GM12878 (cell line): Measurements from ENCODE around the gene HS6ST3. TPM values are rescaled to one million over a fixed set of nuclear protein-coding genes. Genes with fewer than 3 reads are reported as not detected.

Source experiments
- ATAC-seq: fragments of 200-7000 bp; cut with Tn5 transposase; 3 replicates; pipeline ENCODE4 v1.9.1; 2020; ENCODE audit warnings: mild to moderate bottlenecking, moderate library complexity
- BruUV-seq: library from RNA; stranded (reverse); fragments of 400-500 nt; replicated peaks from 2 replicates; lab custom pipeline; 2021; lab: Mats Ljungman, UMichigan
- CTCF ChIA-PET: fragments of 300-600 bp; sonication (Branson Sonifier 250); formaldehyde crosslinking; extraction: SDS; loops from one replicate; lab custom pipeline; 2021; ENCODE audit warnings: inconsistent platforms; lab: Yijun Ruan, JAX
- POLR2A ChIA-PET: fragments of 350-600 bp; formaldehyde crosslinking; extraction: SDS; loops from one replicate; lab custom pipeline; 2021; ENCODE audit warnings: inconsistent platforms; lab: Charles Lee
- RAD21 ChIA-PET: fragments of 300-600 bp; sonication (Branson Sonifier 250); formaldehyde crosslinking; loops from one replicate; lab custom pipeline; 2023; ENCODE audit warnings: antibody characterized with exemption; ENCODE audit not compliant: unreplicated experiment; lab: Charles Lee
- SMC1A ChIA-PET: fragments of 300-600 bp; sonication (Branson Sonifier 250); formaldehyde crosslinking; loops from one replicate; lab custom pipeline; 2023; ENCODE audit not compliant: unreplicated experiment, uncharacterized antibody; lab: Charles Lee
- DNase-seq: peaks from one replicate; pipeline ENCODE4 v3.0.0-alpha.2; 2011; ENCODE audit warnings: low read depth, low spot score
- FAIRE-seq: peaks from 3 replicates; lab custom pipeline; 2011; peaks lifted over from hg19 to GRCh38; lab: Jason Lieb, UNC
- H2AFZ ChIP-seq: 2 replicates; pipeline ENCODE4 v1.6.0; 2011; ENCODE audit warnings: low read depth, low read length, control low read depth; ENCODE audit not compliant: control insufficient read depth
- H3K27ac ChIP-seq: 2 replicates; pipeline ENCODE4 v1.5.1; 2011; ENCODE audit warnings: control low read depth; ENCODE audit not compliant: control insufficient read depth, insufficient read depth
- H3K27me3 ChIP-seq, 2 experiments: replicated peaks in 1 of 2; 2 replicates each; pipeline versions ENCODE4 v1.6.0 to v1.6.1; 2011; ENCODE audit warnings: low read length in 1 of 2; ENCODE audit not compliant: control insufficient read depth in 2 of 2, insufficient read depth in 2 of 2
- H3K36me3 ChIP-seq, 2 experiments: 2 replicates each; pipeline ENCODE4 v1.5.1; 2011; ENCODE audit warnings: low read length in 1 of 2; ENCODE audit not compliant: control insufficient read depth in 2 of 2, insufficient read depth in 2 of 2
- H3K4me1 ChIP-seq: 2 replicates; pipeline ENCODE4 v1.6.1; 2011; ENCODE audit warnings: mild to moderate bottlenecking, low read length, moderate library complexity, mixed read lengths; ENCODE audit not compliant: control insufficient read depth, insufficient read depth
- H3K4me2 ChIP-seq: 2 replicates; pipeline ENCODE4 v1.6.0; 2011; ENCODE audit warnings: control low read depth; ENCODE audit not compliant: control insufficient read depth, insufficient read depth
- H3K4me3 ChIP-seq: fragments of 200-600 bp; sonication (generic); 2 replicates; pipeline ENCODE4 v1.5.1; 2016
- H3K79me2 ChIP-seq: 2 replicates; pipeline ENCODE4 v1.6.0; 2011; ENCODE audit warnings: low read length; ENCODE audit not compliant: control insufficient read depth, insufficient read depth
- H3K9ac ChIP-seq: 2 replicates; pipeline ENCODE4 v1.8.0; 2011; ENCODE audit warnings: low read length, control low read depth, mixed read lengths; ENCODE audit not compliant: control insufficient read depth, insufficient read depth
- H3K9me3 ChIP-seq: replicated peaks from 3 replicates; pipeline ENCODE4 v1.5.1; 2011; ENCODE audit warnings: mild to moderate bottlenecking, low read length; ENCODE audit not compliant: control insufficient read depth, insufficient read depth
- H4K20me1 ChIP-seq: 2 replicates; pipeline ENCODE4 v1.6.0; 2011; ENCODE audit not compliant: control insufficient read depth, insufficient read depth
- CHD4 ChIP-seq: fragments of 200-600 bp; sonication (generic); IDR thresholded peaks from 2 replicates; pipeline ENCODE4 v1.6.1; 2016; ENCODE audit warnings: mild to moderate bottlenecking
- CTCF ChIP-seq, 3 experiments: IDR thresholded peaks in 2 of 3; conservative IDR thresholded peaks in 1 of 3; 2 replicates each; pipeline ENCODE4 v1.5.1; 2011; ENCODE audit warnings: low read depth in 3 of 3, low read length in 3 of 3, mild to moderate bottlenecking in 3 of 3, control low read depth in 2 of 3, moderate library complexity in 2 of 3, inconsistent platforms in 1 of 3, mixed read lengths in 1 of 3; ENCODE audit not compliant: control insufficient read depth in 2 of 3, insufficient read depth in 1 of 3; ENCODE audit errors: extremely low read depth in 1 of 3
- HSF1 ChIP-seq: fragments of 150-350 bp; IDR thresholded peaks from 2 replicates; pipeline ENCODE4 v1.6.1; 2014; ENCODE audit warnings: mild to moderate bottlenecking, low read depth, low read length
- PAX5 ChIP-seq: IDR thresholded peaks from 2 replicates; pipeline ENCODE4 v1.6.1; 2011; ENCODE audit warnings: low read depth, low read length, borderline replicate concordance
- RAD21 ChIP-seq: IDR thresholded peaks from 2 replicates; pipeline ENCODE4 v1.6.1; 2011; ENCODE audit warnings: mild to moderate bottlenecking, low read depth, low read length, moderate library complexity; ENCODE audit not compliant: insufficient read depth
- SMAD5 ChIP-seq: IDR thresholded peaks from 2 replicates; pipeline ENCODE4 v1.6.1; 2016; ENCODE audit warnings: antibody characterized with exemption, low read depth
- ZNF592 ChIP-seq: fragments of 450-650 bp; IDR thresholded peaks from 2 replicates; pipeline ENCODE4 v1.6.1; 2017; ENCODE audit warnings: mild to moderate bottlenecking, moderate library complexity
- WGBS: methylation state at CpG from one replicate; pipeline ENCODE4 v1.1.6; 2016; ENCODE audit warnings: low lambda C conversion rate; ENCODE audit not compliant: insufficient replicate concordance, insufficient coverage; ENCODE audit errors: missing lambda C conversion rate; 5-methylcytosine and 5-hydroxymethylcytosine counted together
- in situ Hi-C: fragments of 300-500 bp; cut with MboI; formaldehyde crosslinking; loops from 9 replicates; pipeline ENCODE4 v1.14.3; 2018; ENCODE audit warnings: mixed read lengths
- intact Hi-C: fragments of 100-400 bp; cut with micrococcal nuclease; formaldehyde crosslinking; loops from one replicate; pipeline ENCODE4 v1.14.2; 2022; ENCODE audit not compliant: unreplicated experiment
- polyA plus RNA-seq, 11 experiments: library from polyadenylated mRNA; depleted of rRNA in 4 of 11; unstranded in 6 of 11; stranded (reverse) in 5 of 11; fragments of >200 nt; fragmentation: Nextera tagmentation in 4 of 11; fragmentation: Illumina TruSeq in 1 of 11; extraction: Ambion mirVana in 4 of 11; extraction: Trizol in 1 of 11; gene quantifications; 1 replicate in 1 of 11; 2 replicates in 10 of 11; pipeline versions ENCODE4 v1.2.1 to v1.2.3, GENCODE V29; 2011 to 2016; ENCODE audit warnings: inconsistent platforms in 2 of 11, missing spikeins in 2 of 11, low read depth in 1 of 11
- total RNA-seq, 4 experiments: library from RNA; depleted of rRNA in 3 of 4; stranded (reverse); fragments of >200 nt in 3 of 4; fragmentation: Illumina TruSeq in 1 of 4; extraction: Trizol in 1 of 4; gene quantifications; 2 replicates each; pipeline versions ENCODE4 v1.2.1 to v1.2.3, GENCODE V29; 2013 to 2021

HS6ST3 gene
- total and polyA plus RNA-seq, 10 of the 15 experiments (the other 5 are each of a cell fraction or from before 2014, with no cell fraction given): under 0.01 to 2.9 TPM; not detected in 8

GRCh38 chr13:96130818-96131340 lies 41.0 kb downstream of the HS6ST3 start (continued):
- TF ChIP-seq ZNF592: no peak
- no peak for TF ChIP-seq HSF1
- TF ChIP-seq PAX5: no peak
- TF ChIP-seq, all 136 proteins: peak for 0

- H3K4me2 ChIP-seq: no peak overlapping the region
- POLR2A ChIA-PET: no interaction called here
- no peaks in the 10 kb centered on the region for H3K9me3 ChIP-seq
- CTCF ChIA-PET: interaction anchor here (3.8 kb wide), 1 partner anchor 677 kb away, joined by 17 read pairs; no protein-coding TSS in a partner anchor
- no TSS peak for BruUV-seq
- 28% methylated on average over 3 of the region's 3 CpGs for WGBS
- H3K36me3 ChIP-seq: no peaks in the 10 kb centered on the region
- TF ChIP-seq CHD4: no peak
- TF ChIP-seq SMAD5: no peak
- peak in 1 of 3 experiments; percentile 5; a peak in 2 of 6 replicates for TF ChIP-seq CTCF (IDR thresholded peaks at IDR 0.05 in 2 of 3, conservative IDR thresholded peaks at IDR 0.05 in 1 of 3; ENCODE audit: control insufficient read depth in 2 of 3, extremely low read depth in 1 of 3, insufficient read depth in 1 of 3, low read depth in 3 of 3, low read length in 3 of 3)
- 0 out of 2 replicates have a peak, but pooled peaks have one; percentile 5 for TF ChIP-seq RAD21
- no peak overlapping the region for H3K4me3 ChIP-seq
- DNase-seq (no peak), FAIRE-seq (no peak), ATAC-seq (no peak)
- in situ Hi-C loops: no loop called here
- no peak overlapping the region for H3K9ac ChIP-seq
- H4K20me1 ChIP-seq: no peaks in the 10 kb centered on the region
- intact Hi-C loops: no loop called here
- H3K79me2 ChIP-seq: no peaks in the 10 kb centered on the region
- no peak overlapping the region for H3K27ac ChIP-seq
- SMC1A ChIA-PET: interaction anchor here (1.2 kb wide), 1 partner anchor 677 kb away, joined by 5 read pairs; no protein-coding TSS in a partner anchor
- no peaks in the 10 kb centered on the region for H3K27me3 ChIP-seq
- no peaks in the 10 kb centered on the region for H3K4me1 ChIP-seq
- RAD21 ChIA-PET: interaction anchor here (1.0 kb wide), 1 partner anchor 121 kb away, joined by 3 read pairs; no protein-coding TSS in a partner anchor
- no peak overlapping the region for H2AFZ ChIP-seq
These were observed 51.1 kb downstream of the HS6ST3 start for GRCh38 chr13:96141032-96141431.
